HCT116 (cell line): ENCODE measurements around the gene IFNL2.

Experiments used
- POLR2A ChIP-seq: IDR thresholded peaks from 2 replicates; pipeline ENCODE4 v1.7.0; 2011; ENCODE audit warnings: borderline replicate concordance; ENCODE audit not compliant: insufficient read depth, insufficient read length; ENCODE audit errors: extremely low read depth
- YY1 ChIP-seq: IDR thresholded peaks from 2 replicates; pipeline ENCODE4 v1.6.1; 2011; ENCODE audit warnings: low read length, low read depth, moderate library complexity, mild to moderate bottlenecking; ENCODE audit not compliant: insufficient replicate concordance; ENCODE audit errors: extremely low read depth
- TF ChIP-seq, protein P1 (sequence below), 3 experiments: fragments of 200-600 bp in 1 of 3; sonication (generic) in 1 of 3; IDR thresholded peaks in 2 of 3; conservative IDR thresholded peaks in 1 of 3; 2 replicates each; pipeline ENCODE4 v1.5.1; 2012 to 2017; ENCODE audit warnings: low read depth in 2 of 3, low read length in 2 of 3, antibody characterized with exemption in 1 of 3, borderline replicate concordance in 1 of 3, control low read depth in 1 of 3, mild to moderate bottlenecking in 1 of 3, mixed read lengths in 1 of 3, mixed run types in 1 of 3, moderate library complexity in 1 of 3; ENCODE audit not compliant: insufficient read depth in 1 of 3

DNA sequence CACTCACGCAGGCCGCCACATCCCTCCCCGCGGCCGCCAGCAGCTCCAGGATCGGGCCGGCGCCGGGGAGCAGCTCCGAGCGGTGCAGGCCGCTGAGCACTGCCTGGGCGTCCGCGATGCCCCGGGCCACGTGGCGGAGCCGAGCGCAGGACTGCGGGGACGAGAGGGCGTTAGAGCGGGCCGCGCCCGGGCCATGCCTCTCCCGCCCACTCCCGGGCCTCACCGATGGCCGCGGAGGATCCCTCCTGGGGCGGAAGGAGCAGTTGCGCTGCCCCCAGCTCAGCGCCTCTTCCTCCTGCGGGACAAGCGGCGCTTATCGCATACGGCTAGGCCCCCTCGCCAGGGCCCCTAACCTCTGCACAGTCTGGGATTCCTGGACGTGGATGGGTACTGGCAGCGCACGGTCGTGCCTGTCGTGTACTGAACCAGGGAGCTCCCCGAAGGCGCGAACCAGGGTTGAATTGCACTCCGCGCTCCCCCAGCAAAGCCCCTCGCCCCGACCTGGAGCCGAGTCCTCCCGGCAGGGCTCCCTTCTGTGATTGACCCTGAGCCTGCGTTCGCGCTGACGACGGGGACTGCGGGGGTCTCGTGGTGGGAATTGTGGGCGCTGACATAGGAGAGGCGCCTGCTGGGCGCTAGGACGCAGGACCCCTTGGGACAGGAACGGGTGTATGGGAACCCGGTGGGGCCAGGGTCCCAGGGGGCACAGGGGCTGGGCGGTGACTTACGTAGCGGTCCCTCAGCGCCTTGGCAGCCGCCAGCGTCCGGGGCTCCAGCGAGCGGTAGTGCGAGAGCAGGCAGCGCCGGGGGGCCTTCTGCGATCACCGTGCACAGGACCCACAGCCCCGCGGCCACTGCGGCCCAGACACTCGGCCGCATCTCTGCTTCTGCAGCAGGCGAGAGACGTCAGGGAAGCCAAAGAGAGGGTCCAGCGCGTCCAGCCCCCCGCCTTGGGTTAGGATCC, 20.2 kb upstream of the IFNL2 start:
- TF ChIP-seq, protein P1, sequence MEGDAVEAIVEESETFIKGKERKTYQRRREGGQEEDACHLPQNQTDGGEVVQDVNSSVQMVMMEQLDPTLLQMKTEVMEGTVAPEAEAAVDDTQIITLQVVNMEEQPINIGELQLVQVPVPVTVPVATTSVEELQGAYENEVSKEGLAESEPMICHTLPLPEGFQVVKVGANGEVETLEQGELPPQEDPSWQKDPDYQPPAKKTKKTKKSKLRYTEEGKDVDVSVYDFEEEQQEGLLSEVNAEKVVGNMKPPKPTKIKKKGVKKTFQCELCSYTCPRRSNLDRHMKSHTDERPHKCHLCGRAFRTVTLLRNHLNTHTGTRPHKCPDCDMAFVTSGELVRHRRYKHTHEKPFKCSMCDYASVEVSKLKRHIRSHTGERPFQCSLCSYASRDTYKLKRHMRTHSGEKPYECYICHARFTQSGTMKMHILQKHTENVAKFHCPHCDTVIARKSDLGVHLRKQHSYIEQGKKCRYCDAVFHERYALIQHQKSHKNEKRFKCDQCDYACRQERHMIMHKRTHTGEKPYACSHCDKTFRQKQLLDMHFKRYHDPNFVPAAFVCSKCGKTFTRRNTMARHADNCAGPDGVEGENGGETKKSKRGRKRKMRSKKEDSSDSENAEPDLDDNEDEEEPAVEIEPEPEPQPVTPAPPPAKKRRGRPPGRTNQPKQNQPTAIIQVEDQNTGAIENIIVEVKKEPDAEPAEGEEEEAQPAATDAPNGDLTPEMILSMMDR (IDR thresholded peaks at IDR 0.05 in 2 of 3, conservative IDR thresholded peaks at IDR 0.05 in 1 of 3; ENCODE audit: borderline replicate concordance in 1 of 3, insufficient read depth in 1 of 3, low read depth in 2 of 3, low read length in 2 of 3): no peak
- TF ChIP-seq POLR2A (no peak), YY1 (no peak)
